NT2/D1 (cell line): ENCODE data around the gene SLC10A3.

ENCODE experiments used
- SUZ12 ChIP-seq: IDR thresholded peaks from 2 replicates; pipeline ENCODE4 v1.6.1; 2011; ENCODE audit not compliant: insufficient read length, insufficient read depth; ENCODE audit errors: extremely low read depth
- YY1 ChIP-seq: IDR thresholded peaks from 2 replicates; pipeline ENCODE4 v1.6.1; 2011; ENCODE audit not compliant: insufficient read length, insufficient read depth
- ZNF274 ChIP-seq: IDR thresholded peaks from 2 replicates; pipeline ENCODE4 v1.6.1; 2011; ENCODE audit warnings: mild to moderate bottlenecking, low read depth, low read length

GRCh38 chrX:154450312-154450711 lies 40.1 kb downstream of the SLC10A3 start:
- TF ChIP-seq YY1 (no peak), ZNF274 (no peak), SUZ12 (no peak)
